Activated CD8-positive, alpha-beta memory T cell treated with anti-CD3 and anti-CD28 coated beads for 1 hour (primary cell): ENCODE results near the gene TIAM2.

Source experiments
- DNase-seq, 2 donors: peaks; one replicate each; pipeline ENCODE4 v3.0.0-alpha.2; 2020; ENCODE audit warnings: low read depth in 1 of 2; ENCODE audit errors: extremely low read depth in 1 of 2

Gene TIAM2

DNA sequence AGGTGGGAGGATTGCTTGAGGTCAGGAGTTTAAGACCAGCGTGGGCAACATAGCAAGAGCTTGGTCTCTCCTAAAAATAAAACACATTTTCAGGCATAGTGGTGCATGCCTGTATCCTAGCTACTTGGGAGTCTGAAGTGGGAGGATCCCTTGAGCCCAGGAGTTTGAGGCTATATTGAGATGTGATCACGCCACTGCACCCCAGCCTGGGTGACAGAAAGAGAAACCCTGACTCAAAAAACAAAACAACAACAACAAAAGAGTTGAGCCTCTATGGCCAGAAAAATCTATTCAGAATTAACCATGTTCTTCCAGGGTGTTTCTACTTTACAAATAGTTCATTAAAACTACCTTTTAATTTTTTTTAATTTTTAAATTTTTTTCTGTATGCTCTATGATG lies 60.6 kb downstream of the TIAM2 start:
- DNase-seq = no peak

DNA sequence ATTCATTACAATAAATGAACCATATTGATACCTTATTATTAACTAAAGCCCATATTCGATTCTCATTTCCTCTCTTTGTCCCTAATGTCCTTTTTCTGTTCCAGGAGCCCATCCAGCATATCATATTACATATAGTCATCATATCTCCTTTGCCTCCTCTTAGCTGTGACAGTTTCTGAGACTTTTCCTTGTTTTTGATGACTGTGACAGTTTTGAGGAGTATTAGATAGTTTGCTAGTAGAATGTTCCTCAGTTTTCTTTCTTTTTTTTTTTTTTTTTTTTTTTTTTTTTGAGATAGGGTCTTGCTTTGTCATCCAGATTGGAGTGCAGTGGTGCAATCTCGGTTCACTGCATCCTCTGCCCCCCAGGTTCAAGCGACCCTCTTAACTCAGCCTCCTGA lies 61.6 kb downstream of the TIAM2 start:
- DNase-seq = no peak

DNA sequence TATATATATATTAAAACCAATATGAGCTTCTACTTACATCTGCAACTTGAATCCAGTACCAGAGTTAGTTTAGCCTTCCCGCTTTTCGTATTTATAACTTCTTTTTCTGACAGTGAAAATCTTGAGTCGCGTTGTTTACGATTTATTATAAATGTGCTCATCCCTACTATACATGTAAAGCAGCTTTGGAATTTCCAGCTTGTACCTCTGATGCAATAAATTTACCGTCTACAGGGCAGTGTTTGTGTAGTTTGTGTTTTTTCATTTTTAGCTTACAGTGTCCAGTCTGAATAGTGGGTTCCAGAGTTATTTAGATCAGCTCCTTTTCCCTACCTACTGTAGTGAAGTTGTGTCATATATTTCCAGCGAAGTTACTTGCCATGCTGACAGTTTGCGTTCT lies 66.3 kb downstream of the TIAM2 start:
- no peak for DNase-seq

DNA sequence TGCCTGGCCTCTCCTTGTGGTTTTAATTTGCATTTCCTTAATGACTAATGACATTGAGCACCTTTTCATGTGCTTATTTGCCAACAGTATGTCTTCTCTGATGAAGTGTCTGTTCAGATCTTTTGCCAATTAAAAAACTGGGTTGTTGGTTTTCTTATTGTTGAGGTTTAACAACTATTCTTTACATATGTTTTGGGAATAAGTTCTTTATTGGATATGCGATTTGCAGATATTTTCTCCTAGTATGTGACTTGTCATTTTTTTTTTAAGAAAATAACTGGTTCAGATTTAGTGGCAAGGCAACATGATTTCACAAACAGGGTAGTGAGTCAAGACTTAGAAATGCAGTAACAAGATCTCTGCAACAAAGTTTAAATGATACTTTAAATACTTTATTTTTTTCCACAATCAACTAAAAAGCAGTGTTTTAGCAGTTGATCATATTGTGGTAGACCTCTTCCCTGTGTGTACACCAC lies 67.8 kb downstream of the TIAM2 start:
- no peak for DNase-seq

DNA sequence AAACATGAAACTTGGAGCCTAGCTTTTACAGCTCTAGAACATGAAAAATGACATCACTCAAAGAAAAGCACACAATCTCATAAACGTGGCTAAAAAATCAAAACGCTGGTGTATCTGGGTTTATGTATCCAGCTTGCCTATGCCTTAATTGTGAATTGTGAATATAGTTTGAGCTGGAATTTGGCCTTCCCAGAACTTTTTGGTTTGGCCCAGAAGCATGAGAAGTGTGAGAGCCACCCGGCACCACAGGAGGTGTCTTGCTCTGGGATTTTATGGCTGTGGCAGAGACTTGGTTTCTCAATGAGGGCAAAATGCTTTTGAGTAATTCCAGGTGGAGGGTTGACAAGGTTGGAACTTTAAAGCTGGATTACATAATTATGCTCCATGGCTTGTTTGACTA lies 69.2 kb downstream of the TIAM2 start:
- no peak for DNase-seq

DNA sequence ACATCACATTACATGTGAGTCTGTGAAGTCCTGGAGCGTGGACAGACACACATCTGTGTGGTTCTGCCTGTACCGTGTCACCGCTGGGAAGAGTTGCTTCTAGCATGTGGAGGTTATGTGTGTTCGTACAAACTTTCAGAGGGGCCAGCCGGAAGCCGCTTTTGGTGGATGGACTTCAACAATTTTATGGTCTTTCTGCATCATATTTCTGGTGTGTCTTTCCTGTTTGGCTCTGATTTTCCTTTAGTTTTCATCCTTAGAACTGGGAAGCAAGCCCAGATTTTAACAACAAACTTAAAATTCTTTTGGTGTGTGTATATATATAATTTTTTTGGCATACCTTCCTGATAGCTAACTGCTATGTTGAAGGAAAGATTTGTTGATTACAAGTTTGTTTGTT lies 71.2 kb downstream of the TIAM2 start:
- DNase-seq = no peak

DNA sequence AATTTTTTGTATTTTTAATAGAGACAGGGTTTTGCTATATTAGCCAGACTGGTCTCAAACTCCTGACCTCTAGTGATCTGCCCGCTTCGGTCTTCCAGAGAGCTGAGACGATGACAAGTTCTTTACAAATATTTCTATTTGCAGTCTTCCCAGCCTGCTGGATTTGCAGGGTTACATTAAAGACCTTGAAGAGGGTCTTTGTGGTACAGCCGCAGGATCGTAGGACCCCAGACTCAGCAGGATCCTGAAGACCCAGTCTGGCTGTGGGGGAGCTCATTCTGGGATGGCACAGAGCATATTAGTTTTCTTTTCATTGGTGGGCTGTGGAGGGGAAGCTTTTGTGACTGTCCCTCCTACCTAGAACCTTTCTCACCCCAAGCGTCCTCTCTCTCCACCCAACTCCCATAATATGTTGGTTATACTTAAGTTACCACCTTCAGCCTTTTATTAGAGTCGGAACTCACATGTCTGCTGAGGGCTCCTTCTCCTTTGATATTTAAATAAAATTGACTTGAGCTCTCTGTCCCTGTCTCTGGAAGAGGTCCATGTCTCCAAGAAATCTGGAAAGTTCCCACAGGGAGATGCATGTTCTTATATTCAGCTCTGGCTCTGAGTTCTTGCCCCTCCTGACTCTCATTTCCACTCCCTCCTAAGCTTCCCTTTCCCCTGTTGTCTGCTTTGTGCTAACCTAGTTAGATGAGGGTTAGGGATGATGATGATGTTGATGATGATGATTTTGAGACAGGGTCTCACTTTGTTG lies 72.0 kb downstream of the TIAM2 start:
- DNase-seq = no peak

DNA sequence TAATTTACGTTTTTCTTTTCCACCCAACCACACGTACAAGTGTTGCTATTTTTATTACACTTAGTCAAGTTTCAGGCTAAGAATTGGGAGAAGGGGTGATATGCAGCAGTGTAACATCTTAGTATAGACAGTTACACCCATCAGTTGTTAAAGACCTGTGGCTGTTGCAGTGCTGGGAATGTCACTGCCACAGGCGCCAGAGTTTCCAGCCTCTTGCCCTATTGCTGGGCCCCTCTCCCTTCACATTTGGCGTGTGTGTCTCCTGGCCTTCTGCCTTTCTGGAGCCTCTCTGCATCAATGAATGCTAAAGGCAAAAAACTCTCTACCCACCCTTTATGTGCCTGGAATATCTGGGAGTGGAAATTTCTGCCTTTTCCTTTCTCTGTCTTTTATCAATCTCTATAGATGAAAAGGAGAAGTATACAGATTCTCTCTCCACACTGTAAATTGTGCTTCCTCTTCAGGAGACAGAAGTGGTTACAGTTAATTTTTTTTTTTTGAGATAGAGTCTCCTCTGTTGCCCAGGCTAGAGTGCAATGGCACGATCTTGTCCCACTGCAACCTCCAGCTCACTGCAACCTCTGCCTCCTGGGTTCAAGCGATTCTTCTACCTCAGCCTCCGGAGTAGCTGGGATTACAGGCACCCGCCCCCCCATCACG lies 73.0 kb downstream of the TIAM2 start:
- no peak for DNase-seq

DNA sequence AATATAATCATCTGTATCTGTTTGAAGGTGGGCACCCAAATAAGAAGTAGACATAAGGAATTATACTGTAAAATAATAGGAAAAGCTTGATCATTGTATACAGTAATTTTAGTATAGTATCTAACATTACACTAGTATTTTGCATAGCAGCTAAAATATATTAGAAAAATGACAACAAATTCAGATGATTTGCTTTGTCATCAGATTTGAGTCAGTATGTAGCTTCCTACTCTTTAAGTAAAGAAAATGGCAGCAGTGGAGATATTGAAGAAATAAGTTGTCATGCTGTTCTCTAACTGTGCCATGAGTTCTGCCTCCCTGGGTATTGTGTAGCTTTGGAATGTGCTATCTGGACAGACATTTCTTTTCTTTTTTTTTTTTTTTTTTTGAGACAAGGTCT lies 74.4 kb downstream of the TIAM2 start:
- no peak for DNase-seq

DNA sequence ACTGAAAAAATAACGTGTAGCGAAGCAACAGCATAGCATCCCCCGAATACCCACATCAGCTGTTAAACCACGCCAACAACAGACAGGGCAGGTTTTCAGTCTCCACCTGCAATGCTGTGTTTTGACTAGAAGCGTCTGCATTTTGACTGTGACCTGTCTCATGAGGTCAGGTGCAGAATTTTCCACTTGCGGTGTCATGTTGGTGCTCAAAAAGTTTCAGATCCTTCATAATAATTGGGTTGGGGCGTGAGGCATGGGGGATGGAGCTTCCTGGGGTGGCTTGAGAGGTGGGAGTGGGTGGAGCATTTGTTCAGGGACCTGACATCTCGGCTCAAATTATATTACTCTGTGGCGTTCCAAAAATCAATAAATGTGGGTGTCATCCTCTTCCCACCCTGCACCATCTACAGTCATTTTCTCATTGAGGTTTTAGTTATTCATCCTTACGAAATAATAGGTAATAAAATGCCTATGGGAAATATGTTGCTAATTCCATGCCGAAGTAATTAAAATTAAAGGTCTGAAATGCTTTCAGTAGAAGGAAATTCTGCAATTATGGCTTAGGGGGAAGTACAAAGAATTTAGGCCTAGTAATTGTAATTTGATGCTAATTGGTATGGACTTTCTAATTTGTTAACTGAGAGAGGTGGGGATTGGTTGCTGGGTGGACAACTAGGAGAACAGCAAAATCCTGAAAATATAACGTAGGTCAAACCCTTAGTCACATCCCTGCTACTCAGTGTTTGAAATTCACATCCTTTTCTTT lies 81.0 kb downstream of the TIAM2 start:
- no peak for DNase-seq

DNA sequence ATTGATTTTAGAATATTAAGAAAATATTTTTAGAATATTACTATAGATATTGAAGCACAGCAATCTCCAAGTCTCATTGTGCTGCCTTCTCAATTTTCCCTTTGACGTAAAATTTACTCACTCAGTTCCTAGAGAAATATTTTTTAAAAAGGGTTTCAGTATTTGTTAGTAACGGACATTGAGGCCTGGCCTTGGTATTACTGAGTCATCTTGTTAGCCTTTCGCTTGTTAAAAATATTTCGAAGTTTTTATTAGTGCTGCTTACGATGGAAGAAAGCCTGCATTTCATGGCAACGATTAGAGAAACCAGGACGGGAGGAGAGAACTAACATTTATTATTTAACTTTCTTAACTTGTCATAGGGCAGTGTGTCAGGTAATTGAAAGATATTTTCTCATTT lies 82.2 kb downstream of the TIAM2 start:
- DNase-seq = no peak

DNA sequence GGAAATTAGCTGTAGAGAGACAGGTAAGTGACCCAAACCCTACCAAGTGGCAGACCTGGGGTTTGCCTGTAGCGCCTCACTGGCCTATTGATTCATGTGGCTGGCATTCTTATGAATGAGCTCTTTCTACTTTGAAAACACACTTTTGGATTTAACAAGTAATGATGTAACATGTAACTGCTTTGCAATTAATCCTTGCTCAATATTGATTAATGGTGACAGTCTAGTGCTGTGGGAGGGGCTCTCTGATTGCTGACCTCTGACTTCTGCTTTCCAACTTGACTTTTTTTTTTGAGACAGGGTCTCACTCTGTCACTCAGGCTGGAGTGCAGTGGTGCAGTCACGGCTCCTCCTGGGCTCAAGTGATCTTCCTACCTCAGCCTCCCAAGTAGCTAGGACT lies 82.7 kb downstream of the TIAM2 start:
- DNase-seq = no peak

DNA sequence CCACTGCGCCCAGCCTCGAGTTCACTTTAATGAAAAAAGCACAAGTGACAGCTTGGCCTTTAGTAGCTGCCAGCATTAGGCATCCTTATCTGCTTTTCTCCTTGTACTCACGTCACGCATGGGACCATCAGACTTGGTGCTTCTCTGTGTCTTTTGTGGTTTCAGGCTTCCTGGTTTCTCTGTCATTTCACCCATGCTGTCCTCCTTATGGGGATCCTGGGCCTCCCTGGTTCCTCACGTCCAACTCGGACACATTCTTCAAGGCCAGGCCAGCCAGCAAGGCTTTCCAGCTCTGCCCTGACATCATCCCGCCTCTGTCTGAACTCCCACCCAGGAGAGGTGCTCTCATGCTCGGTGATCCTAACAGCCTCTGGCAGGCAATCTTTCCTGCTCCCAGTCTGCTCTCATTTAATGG lies 83.2 kb downstream of the TIAM2 start:
- DNase-seq = no peak

DNA sequence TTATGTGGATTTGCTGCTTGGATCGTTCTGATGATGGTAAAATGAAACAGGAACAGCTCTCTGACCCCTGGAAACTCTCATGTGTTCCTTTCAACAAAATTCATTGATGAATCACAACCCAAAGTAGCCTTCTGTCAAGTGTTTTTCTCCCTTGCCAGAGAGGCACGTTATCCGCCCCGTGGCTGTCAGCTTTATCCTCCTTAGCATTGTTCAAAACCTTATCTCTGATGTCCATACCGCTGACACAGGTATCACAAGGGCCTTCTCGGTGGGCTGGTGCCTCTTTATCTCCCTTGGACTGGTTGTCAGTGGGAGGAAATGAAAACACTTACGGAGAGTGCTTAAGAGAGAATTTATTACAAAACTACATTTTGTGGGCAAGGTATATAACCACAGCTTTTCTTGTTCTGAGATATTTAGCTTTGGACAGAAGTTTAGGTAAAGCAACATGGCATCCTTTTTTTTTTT lies 84.9 kb downstream of the TIAM2 start:
- no peak for DNase-seq

DNA sequence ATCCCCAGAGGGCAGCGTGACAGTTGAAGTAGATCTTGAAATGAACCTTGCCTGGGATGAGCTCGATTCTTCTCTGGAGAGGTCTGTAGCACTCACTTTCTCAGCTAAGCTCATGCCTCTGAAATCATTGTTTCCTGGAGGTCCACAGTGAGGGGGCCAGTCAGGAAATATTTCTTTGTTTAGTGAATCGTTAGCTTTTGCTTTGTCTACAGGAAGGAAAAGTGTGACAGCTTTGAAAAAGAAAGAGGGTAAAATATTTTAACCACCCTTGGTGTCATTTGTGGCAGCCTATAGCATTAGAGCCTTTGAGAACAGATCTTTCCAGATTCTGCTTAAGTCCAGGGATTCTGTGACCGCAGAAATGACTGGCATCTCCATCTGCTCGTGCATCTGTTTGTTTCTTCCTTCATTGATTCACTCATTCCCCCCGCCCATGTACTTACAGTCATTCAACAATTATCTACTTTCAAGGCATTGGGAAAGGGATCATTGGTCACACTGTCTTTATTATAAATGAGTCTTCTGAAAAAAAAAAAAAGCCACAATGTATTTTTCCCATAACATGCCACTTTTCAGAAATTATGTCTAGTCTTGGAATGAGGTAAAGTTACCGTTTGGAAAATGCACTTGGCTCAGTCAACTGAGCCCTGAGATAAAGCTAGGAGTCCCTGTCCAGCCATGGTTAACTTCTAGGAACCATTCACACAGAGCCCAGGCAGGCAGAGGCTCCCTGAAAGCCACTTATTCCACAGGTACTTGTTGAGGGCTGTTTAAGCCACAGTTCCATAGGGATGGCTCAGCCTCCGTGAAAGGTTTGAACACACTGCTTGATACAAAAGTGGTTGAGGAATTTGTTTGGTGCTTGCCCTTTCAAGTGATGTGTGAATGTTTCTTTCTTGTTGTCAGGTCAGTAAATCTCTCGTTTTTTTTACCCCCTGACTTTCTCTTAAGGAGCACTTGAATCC lies 86.0 kb downstream of the TIAM2 start:
- no peak for DNase-seq

DNA sequence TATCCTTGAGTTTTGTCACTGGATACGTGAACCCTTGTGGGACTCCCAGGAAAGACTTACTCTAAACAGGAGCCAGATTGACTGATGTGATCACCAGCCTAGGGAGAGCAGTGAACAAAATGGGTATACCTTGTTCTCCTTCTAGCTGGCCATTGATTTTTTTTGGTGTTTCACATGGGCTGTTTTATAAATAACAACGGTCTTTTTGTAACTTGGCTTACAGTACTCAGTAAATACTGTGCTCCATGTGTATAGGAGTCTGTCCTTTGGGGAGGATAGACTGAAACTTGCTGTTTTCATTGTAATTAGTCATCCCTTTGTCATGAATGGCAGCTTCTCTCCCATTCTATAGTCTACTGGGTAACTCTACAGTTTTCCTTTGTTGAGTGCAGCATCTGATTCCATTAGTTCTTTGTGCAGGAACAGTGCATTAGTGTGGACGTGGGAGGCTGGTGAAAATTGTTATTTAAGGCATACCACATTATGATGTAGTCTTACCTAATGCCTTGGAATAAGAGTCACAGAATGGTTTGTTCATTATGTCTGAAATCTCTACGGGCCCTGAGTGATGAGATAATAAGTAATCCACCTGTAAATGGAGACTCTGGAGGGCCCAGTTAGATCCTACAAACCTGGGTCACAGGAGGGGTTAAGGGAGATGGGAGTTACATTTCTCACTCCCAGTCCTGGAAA lies 89.5 kb downstream of the TIAM2 start:
- no peak for DNase-seq

DNA sequence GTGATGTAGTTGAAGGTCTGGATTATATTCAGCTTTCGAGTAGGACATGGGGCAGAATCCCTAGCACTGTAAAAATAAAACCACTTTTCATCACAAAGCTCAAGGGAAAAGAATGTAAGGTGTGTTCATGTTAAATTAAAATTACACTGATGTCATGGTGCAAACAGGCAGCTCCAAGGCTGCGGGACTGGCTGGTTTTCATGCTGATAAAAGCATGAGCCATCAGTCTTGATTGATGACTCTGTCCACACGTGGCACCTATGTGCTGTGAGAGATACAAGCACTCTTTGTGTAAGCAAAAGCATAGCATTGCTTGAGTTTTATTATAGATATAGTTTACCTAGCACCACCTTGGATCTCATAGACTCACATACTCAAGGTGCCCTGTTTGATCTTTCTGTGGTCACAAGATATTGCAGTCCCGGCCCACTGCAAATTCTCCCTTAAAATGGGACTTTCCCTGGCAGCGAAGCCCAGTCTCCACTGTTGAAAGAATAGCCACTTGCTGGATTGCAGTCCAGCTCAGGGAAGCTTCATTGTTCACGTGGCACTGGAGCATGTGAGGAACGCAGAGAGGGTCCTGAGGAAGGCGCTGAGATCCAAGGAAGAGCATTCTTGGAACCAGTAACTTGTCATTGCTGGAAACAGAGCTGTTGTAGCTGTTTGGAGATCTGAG lies 90.6 kb downstream of the TIAM2 start:
- DNase-seq = no peak

DNA sequence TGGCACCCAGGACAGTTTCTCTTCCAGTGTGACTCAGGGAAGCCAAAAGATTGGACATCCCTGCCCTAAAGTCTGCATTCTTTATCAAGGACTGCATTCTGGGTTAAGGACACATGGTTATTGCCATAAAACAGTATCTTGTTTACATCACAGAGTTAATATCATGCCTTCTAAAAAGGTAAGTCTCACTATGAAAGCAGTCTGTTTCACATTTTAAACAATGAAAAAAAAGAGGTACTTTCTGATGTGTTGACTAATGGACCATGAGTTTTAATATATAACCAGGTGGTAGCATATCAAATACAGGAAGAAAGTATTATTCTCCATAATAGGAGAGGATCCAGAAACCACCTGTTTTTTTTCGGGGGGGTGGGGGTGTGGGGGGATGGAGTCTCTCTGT lies 93.7 kb downstream of the TIAM2 start:
- DNase-seq = no peak

DNA sequence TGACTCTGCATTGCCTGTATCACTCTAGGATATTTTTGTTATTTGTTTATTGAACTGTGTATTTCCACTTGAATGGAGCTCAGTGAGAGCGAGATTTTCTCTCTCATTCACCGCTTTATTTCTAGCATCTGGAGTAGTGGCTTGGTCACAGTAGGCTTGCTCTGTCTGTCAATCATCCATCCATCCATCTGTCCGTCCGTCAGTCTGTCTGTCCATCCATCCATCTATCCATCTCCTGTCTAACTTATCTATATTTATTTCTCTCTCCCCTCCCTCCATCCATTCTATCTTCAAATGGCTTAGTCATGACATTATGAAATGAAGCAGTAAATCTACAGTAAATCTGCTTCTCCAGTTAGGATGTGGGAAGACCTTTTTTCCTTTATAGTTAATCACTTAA lies 94.6 kb downstream of the TIAM2 start:
- DNase-seq = no peak
